ENCODE results near the gene PLEKHG4B.

PLEKHG4B gene

GRCh38 chr5:107526-107925 is 15.6 kb downstream of the PLEKHG4B start:
- no peaks in the 10 kb centered on the region for H3K4me1 ChIP-seq (ENCODE audit: control insufficient read depth, insufficient read depth, low read length, poor library complexity, severe bottlenecking)
- no peaks in the 10 kb centered on the region for H3K36me3 ChIP-seq (ENCODE audit: control insufficient read depth, insufficient read depth, low read length)
- DNase-seq = no peak
- no peaks in the 10 kb centered on the region for H3K9me3 ChIP-seq (ENCODE audit: control insufficient read depth, low read length)
- no peak overlapping the region for H3K27ac ChIP-seq (ENCODE audit: insufficient read depth, low read length, poor library complexity, severe bottlenecking)
- no peak overlapping the region for H3K4me3 ChIP-seq (ENCODE audit: insufficient read depth, low read depth, low read length, poor library complexity, severe bottlenecking)
- no peaks in the 10 kb centered on the region for H3K27me3 ChIP-seq (replicated peaks; ENCODE audit: control insufficient read depth, insufficient read depth, low read length, poor library complexity, severe bottlenecking)

- no peaks in the 10 kb centered on the region for H3K4me1 ChIP-seq (ENCODE audit: control insufficient read depth, insufficient read depth, low read length, poor library complexity, severe bottlenecking)
- no peaks in the 10 kb centered on the region for H3K27me3 ChIP-seq (replicated peaks; ENCODE audit: control insufficient read depth, insufficient read depth, low read length, poor library complexity, severe bottlenecking)
- DNase-seq = no peak
- no peaks in the 10 kb centered on the region for H3K9me3 ChIP-seq (ENCODE audit: control insufficient read depth, low read length)
- H3K4me3 ChIP-seq (ENCODE audit: insufficient read depth, low read depth, low read length, poor library complexity, severe bottlenecking) = no peak overlapping the region
- H3K36me3 ChIP-seq (ENCODE audit: control insufficient read depth, insufficient read depth, low read length) = no peaks in the 10 kb centered on the region
- no peak overlapping the region for H3K27ac ChIP-seq (ENCODE audit: insufficient read depth, low read length, poor library complexity, severe bottlenecking)
Observed at GRCh38 chr5:109826-110225, 17.9 kb downstream of the PLEKHG4B start.

GRCh38 chr5:110270-110888 is 18.4 kb downstream of the PLEKHG4B start:
- Histone ChIP-seq H3K9me3 (ENCODE audit: control insufficient read depth, low read length) (no peaks in the 10 kb centered on the region), H3K36me3 (ENCODE audit: control insufficient read depth, insufficient read depth, low read length) (no peaks in the 10 kb centered on the region), H3K27ac (ENCODE audit: insufficient read depth, low read length, poor library complexity, severe bottlenecking) (no peak overlapping the region), H3K4me3 (ENCODE audit: insufficient read depth, low read depth, low read length, poor library complexity, severe bottlenecking) (no peak overlapping the region), H3K27me3 (replicated peaks; ENCODE audit: control insufficient read depth, insufficient read depth, low read length, poor library complexity, severe bottlenecking) (no peaks in the 10 kb centered on the region), H3K4me1 (ENCODE audit: control insufficient read depth, insufficient read depth, low read length, poor library complexity, severe bottlenecking) (no peaks in the 10 kb centered on the region)
- DNase-seq = no peak

- Histone ChIP-seq H3K4me3 (ENCODE audit: insufficient read depth, low read depth, low read length, poor library complexity, severe bottlenecking) (no peak overlapping the region), H3K9me3 (ENCODE audit: control insufficient read depth, low read length) (no peaks in the 10 kb centered on the region), H3K36me3 (ENCODE audit: control insufficient read depth, insufficient read depth, low read length) (no peaks in the 10 kb centered on the region), H3K27me3 (replicated peaks; ENCODE audit: control insufficient read depth, insufficient read depth, low read length, poor library complexity, severe bottlenecking) (no peaks in the 10 kb centered on the region), H3K4me1 (ENCODE audit: control insufficient read depth, insufficient read depth, low read length, poor library complexity, severe bottlenecking) (no peaks in the 10 kb centered on the region), H3K27ac (ENCODE audit: insufficient read depth, low read length, poor library complexity, severe bottlenecking) (no peak overlapping the region)
- no peak for DNase-seq
Observed at GRCh38 chr5:111171-111570, 19.2 kb downstream of the PLEKHG4B start.

- Histone ChIP-seq H3K9me3 (ENCODE audit: control insufficient read depth, low read length) (no peaks in the 10 kb centered on the region), H3K4me1 (ENCODE audit: control insufficient read depth, insufficient read depth, low read length, poor library complexity, severe bottlenecking) (no peaks in the 10 kb centered on the region), H3K27ac (ENCODE audit: insufficient read depth, low read length, poor library complexity, severe bottlenecking) (no peak overlapping the region), H3K27me3 (replicated peaks; ENCODE audit: control insufficient read depth, insufficient read depth, low read length, poor library complexity, severe bottlenecking) (no peaks in the 10 kb centered on the region), H3K4me3 (ENCODE audit: insufficient read depth, low read depth, low read length, poor library complexity, severe bottlenecking) (no peak overlapping the region), H3K36me3 (ENCODE audit: control insufficient read depth, insufficient read depth, low read length) (no peaks in the 10 kb centered on the region)
- no peak for DNase-seq
Observed at GRCh38 chr5:119486-120097, 27.6 kb downstream of the PLEKHG4B start.

GRCh38 chr5:121432-121831 is 29.5 kb downstream of the PLEKHG4B start:
- H3K9me3 ChIP-seq (ENCODE audit: control insufficient read depth, low read length) = no peaks in the 10 kb centered on the region

GRCh38 chr5:125815-126214 is 33.8 kb downstream of the PLEKHG4B start:
- DNase-seq = no peak
- H3K4me3 ChIP-seq (ENCODE audit: insufficient read depth, low read depth, low read length, poor library complexity, severe bottlenecking) = no peak overlapping the region
- no peak overlapping the region for H3K27ac ChIP-seq (ENCODE audit: insufficient read depth, low read length, poor library complexity, severe bottlenecking)
- H3K4me1 ChIP-seq (ENCODE audit: control insufficient read depth, insufficient read depth, low read length, poor library complexity, severe bottlenecking) = no peaks in the 10 kb centered on the region
- H3K9me3 ChIP-seq (ENCODE audit: control insufficient read depth, low read length) = no peaks in the 10 kb centered on the region
- no peaks in the 10 kb centered on the region for H3K36me3 ChIP-seq (ENCODE audit: control insufficient read depth, insufficient read depth, low read length)
- no peaks in the 10 kb centered on the region for H3K27me3 ChIP-seq (replicated peaks; ENCODE audit: control insufficient read depth, insufficient read depth, low read length, poor library complexity, severe bottlenecking)

More at GRCh38 chr5:121432-121831, 29.5 kb downstream of the PLEKHG4B start:
- no peak overlapping the region for H3K4me3 ChIP-seq (ENCODE audit: insufficient read depth, low read depth, low read length, poor library complexity, severe bottlenecking)
- DNase-seq = no peak
- H3K27ac ChIP-seq (ENCODE audit: insufficient read depth, low read length, poor library complexity, severe bottlenecking) = no peak overlapping the region
- H3K36me3 ChIP-seq (ENCODE audit: control insufficient read depth, insufficient read depth, low read length) = no peaks in the 10 kb centered on the region
- H3K4me1 ChIP-seq (ENCODE audit: control insufficient read depth, insufficient read depth, low read length, poor library complexity, severe bottlenecking) = no peaks in the 10 kb centered on the region
- no peaks in the 10 kb centered on the region for H3K27me3 ChIP-seq (replicated peaks; ENCODE audit: control insufficient read depth, insufficient read depth, low read length, poor library complexity, severe bottlenecking)

GRCh38 chr5:126806-127205 is 34.8 kb downstream of the PLEKHG4B start:
- DNase-seq = no peak
- H3K27me3 ChIP-seq (replicated peaks; ENCODE audit: control insufficient read depth, insufficient read depth, low read length, poor library complexity, severe bottlenecking) = no peaks in the 10 kb centered on the region

GRCh38 chr5:127886-128285 is 35.9 kb downstream of the PLEKHG4B start:
- H3K36me3 ChIP-seq (ENCODE audit: control insufficient read depth, insufficient read depth, low read length) = no peaks in the 10 kb centered on the region
- H3K27me3 ChIP-seq (replicated peaks; ENCODE audit: control insufficient read depth, insufficient read depth, low read length, poor library complexity, severe bottlenecking) = no peaks in the 10 kb centered on the region
- H3K27ac ChIP-seq (ENCODE audit: insufficient read depth, low read length, poor library complexity, severe bottlenecking) = no peak overlapping the region
- H3K4me3 ChIP-seq (ENCODE audit: insufficient read depth, low read depth, low read length, poor library complexity, severe bottlenecking) = no peak overlapping the region
- H3K9me3 ChIP-seq (ENCODE audit: control insufficient read depth, low read length) = no peaks in the 10 kb centered on the region
- no peaks in the 10 kb centered on the region for H3K4me1 ChIP-seq (ENCODE audit: control insufficient read depth, insufficient read depth, low read length, poor library complexity, severe bottlenecking)
- no peak for DNase-seq

More at GRCh38 chr5:126806-127205, 34.8 kb downstream of the PLEKHG4B start:
- Histone ChIP-seq H3K4me3 (ENCODE audit: insufficient read depth, low read depth, low read length, poor library complexity, severe bottlenecking) (no peak overlapping the region), H3K4me1 (ENCODE audit: control insufficient read depth, insufficient read depth, low read length, poor library complexity, severe bottlenecking) (no peaks in the 10 kb centered on the region), H3K27ac (ENCODE audit: insufficient read depth, low read length, poor library complexity, severe bottlenecking) (no peak overlapping the region), H3K36me3 (ENCODE audit: control insufficient read depth, insufficient read depth, low read length) (no peaks in the 10 kb centered on the region), H3K9me3 (ENCODE audit: control insufficient read depth, low read length) (no peaks in the 10 kb centered on the region)

- no peaks in the 10 kb centered on the region for H3K27me3 ChIP-seq (replicated peaks; ENCODE audit: control insufficient read depth, insufficient read depth, low read length, poor library complexity, severe bottlenecking)
- no peak for DNase-seq
- H3K4me3 ChIP-seq (ENCODE audit: insufficient read depth, low read depth, low read length, poor library complexity, severe bottlenecking) = no peak overlapping the region
- no peak overlapping the region for H3K27ac ChIP-seq (ENCODE audit: insufficient read depth, low read length, poor library complexity, severe bottlenecking)
- no peaks in the 10 kb centered on the region for H3K4me1 ChIP-seq (ENCODE audit: control insufficient read depth, insufficient read depth, low read length, poor library complexity, severe bottlenecking)
- no peaks in the 10 kb centered on the region for H3K36me3 ChIP-seq (ENCODE audit: control insufficient read depth, insufficient read depth, low read length)
- H3K9me3 ChIP-seq (ENCODE audit: control insufficient read depth, low read length) = no peaks in the 10 kb centered on the region
Observed at GRCh38 chr5:128446-128845, 36.5 kb downstream of the PLEKHG4B start.

All from effector memory CD4-positive, alpha-beta T cell (primary cell).